Right lobe of liver (tissue), 4 donors: Measurements from ENCODE around the gene METTL5.

Source experiments
- POLR2A ChIP-seq: fragments of 450-650 bp; IDR thresholded peaks from one replicate; pipeline ENCODE4 v1.6.1; 2017; ENCODE audit warnings: antibody characterized with exemption, mild to moderate bottlenecking
- TF ChIP-seq, protein P1 (sequence below), 4 donors: fragments of 200-600 bp in 3 of 4; fragments of 450-650 bp in 1 of 4; IDR thresholded peaks; one replicate each; pipeline versions ENCODE4 v1.5.1 to v1.8.0; 2016 to 2022; ENCODE audit warnings: antibody characterized with exemption in 4 of 4, mild to moderate bottlenecking in 2 of 4
- donor health status: DM: no; HTN: no; CAD: no.
- donor health status: DM: no; HTN: no; CAD: no.
- donor health status: DM: no; HTN: yes; CAD: no.

DNA sequence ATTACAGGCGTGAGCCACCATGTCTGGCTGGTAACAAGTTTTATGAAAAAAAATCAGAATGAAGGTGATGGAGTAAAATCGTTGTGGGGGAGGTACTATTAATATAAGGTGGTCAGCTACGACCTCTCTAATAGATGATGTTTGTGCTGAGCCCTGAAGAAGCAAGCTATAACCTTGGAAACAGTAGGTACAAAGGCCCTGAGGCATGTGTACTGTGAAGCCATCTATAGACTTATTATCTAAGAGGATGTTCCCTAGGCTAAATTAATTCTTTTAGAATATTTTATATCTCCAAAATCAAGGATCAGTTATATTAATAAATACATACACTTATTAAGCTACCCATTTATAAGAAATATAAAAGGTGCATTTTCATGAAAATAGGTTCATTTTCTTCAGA is 49.4 kb downstream of the METTL5 start:
- TF ChIP-seq, protein P1, sequence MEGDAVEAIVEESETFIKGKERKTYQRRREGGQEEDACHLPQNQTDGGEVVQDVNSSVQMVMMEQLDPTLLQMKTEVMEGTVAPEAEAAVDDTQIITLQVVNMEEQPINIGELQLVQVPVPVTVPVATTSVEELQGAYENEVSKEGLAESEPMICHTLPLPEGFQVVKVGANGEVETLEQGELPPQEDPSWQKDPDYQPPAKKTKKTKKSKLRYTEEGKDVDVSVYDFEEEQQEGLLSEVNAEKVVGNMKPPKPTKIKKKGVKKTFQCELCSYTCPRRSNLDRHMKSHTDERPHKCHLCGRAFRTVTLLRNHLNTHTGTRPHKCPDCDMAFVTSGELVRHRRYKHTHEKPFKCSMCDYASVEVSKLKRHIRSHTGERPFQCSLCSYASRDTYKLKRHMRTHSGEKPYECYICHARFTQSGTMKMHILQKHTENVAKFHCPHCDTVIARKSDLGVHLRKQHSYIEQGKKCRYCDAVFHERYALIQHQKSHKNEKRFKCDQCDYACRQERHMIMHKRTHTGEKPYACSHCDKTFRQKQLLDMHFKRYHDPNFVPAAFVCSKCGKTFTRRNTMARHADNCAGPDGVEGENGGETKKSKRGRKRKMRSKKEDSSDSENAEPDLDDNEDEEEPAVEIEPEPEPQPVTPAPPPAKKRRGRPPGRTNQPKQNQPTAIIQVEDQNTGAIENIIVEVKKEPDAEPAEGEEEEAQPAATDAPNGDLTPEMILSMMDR (IDR thresholded peaks at IDR 0.05): no peak
- TF ChIP-seq POLR2A: no peak
